Keratinocyte (primary cell): Measurements from ENCODE around the gene SRSF8. TPM values are rescaled to one million over a fixed set of nuclear protein-coding genes. Genes with fewer than 3 reads are reported as not detected.
"Not testable (repeated sequence)": the region's sequence is repeated elsewhere in the genome, so short reads cannot be mapped to it uniquely, and the experiment has no call there.

Experiments used
- DNase-seq: peaks from one replicate; pipeline ENCODE4 v3.0.0-alpha.2; 2011; ENCODE audit warnings: low read depth, missing footprints, low spot score
- FAIRE-seq: peaks from 2 replicates; lab custom pipeline; 2011; peaks lifted over from hg19 to GRCh38; lab: Jason Lieb, UNC
- H2AFZ ChIP-seq: 2 replicates; pipeline ENCODE4 v1.6.0; 2012; ENCODE audit warnings: low read length, control low read depth, inconsistent platforms; ENCODE audit not compliant: control insufficient read depth
- H3K27ac ChIP-seq: 2 replicates; pipeline ENCODE4 v1.5.1; 2011; ENCODE audit warnings: low read length; ENCODE audit not compliant: control insufficient read depth, insufficient read depth
- H3K27me3 ChIP-seq: 3 replicates; pipeline ENCODE4 v1.6.0; 2011; ENCODE audit warnings: low read length; ENCODE audit not compliant: control insufficient read depth, insufficient read depth; ENCODE audit errors: extremely low read depth
- H3K36me3 ChIP-seq, 2 experiments: 2 replicates in 1 of 2; 3 replicates in 1 of 2; pipeline ENCODE4 v1.5.1; 2011; ENCODE audit warnings: low read length in 2 of 2, mild to moderate bottlenecking in 1 of 2; ENCODE audit not compliant: control insufficient read depth in 2 of 2, insufficient read depth in 2 of 2; ENCODE audit errors: extremely low read depth in 1 of 2
- H3K4me1 ChIP-seq: 3 replicates; pipeline ENCODE4 v1.5.1; 2011; ENCODE audit warnings: low read length; ENCODE audit not compliant: control insufficient read depth, insufficient read depth; ENCODE audit errors: extremely low read depth
- H3K4me2 ChIP-seq: 3 replicates; pipeline ENCODE4 v1.6.0; 2011; ENCODE audit warnings: low read depth, low read length; ENCODE audit not compliant: control insufficient read depth, insufficient read depth; ENCODE audit errors: extremely low read depth
- H3K4me3 ChIP-seq, 3 experiments: fragments of 200-600 bp in 1 of 3; sonication (generic) in 1 of 3; 2 replicates in 2 of 3; 3 replicates in 1 of 3; pipeline ENCODE4 v1.5.1; 2011 to 2016; ENCODE audit warnings: low read length in 3 of 3, mild to moderate bottlenecking in 3 of 3, control low read depth in 2 of 3, inconsistent platforms in 1 of 3, low read depth in 1 of 3, mixed read lengths in 1 of 3, mixed run types in 1 of 3, moderate library complexity in 1 of 3; ENCODE audit not compliant: control insufficient read depth in 2 of 3, insufficient read depth in 2 of 3; ENCODE audit errors: extremely low read depth in 1 of 3
- H3K79me2 ChIP-seq: 2 replicates; pipeline ENCODE4 v1.6.0; 2012; ENCODE audit warnings: low read length; ENCODE audit not compliant: control insufficient read depth, insufficient read depth
- H3K9ac ChIP-seq: 3 replicates; pipeline ENCODE4 v1.6.0; 2011; ENCODE audit warnings: low read length; ENCODE audit not compliant: control insufficient read depth, insufficient read depth; ENCODE audit errors: extremely low read depth
- H3K9me1 ChIP-seq: 3 replicates; pipeline ENCODE4 v1.6.0; 2011; ENCODE audit warnings: low read length; ENCODE audit not compliant: control insufficient read depth, insufficient read depth; ENCODE audit errors: extremely low read depth
- H3K9me3 ChIP-seq: 2 replicates; pipeline ENCODE4 v1.5.1; 2012; ENCODE audit warnings: low read depth, low read length; ENCODE audit not compliant: control insufficient read depth
- H4K20me1 ChIP-seq: 3 replicates; pipeline ENCODE4 v1.6.0; 2011; ENCODE audit warnings: low read length; ENCODE audit not compliant: control insufficient read depth, insufficient read depth; ENCODE audit errors: extremely low read depth
- EZH2 ChIP-seq: IDR thresholded peaks from one replicate; pipeline ENCODE4 v1.6.1; 2012; ENCODE audit warnings: inconsistent platforms, mild to moderate bottlenecking, low read length, moderate library complexity
- dilution Hi-C: fragments of 300-500 bp; cut with MboI; formaldehyde crosslinking; loops from one replicate; pipeline ENCODE4 v1.7.0; 2020; ENCODE audit warnings: low sequenced_read_pairs; ENCODE audit not compliant: extremely low pct_ligation_motif_present
- polyA minus RNA-seq, 3 experiments: library from RNA; depleted of rRNA, polyadenylated mRNA; stranded (reverse); fragments of >200 nt; gene quantifications; 1 replicate in 1 of 3; 2 replicates in 1 of 3; 3 replicates in 1 of 3; pipeline ENCODE4 v1.2.3, GENCODE V29; 2011
- polyA plus RNA-seq, 5 experiments: library from polyadenylated mRNA; depleted of rRNA in 3 of 5; stranded (reverse) in 3 of 5; stranded (forward) in 1 of 5; unstranded in 1 of 5; fragments of >200 nt; gene quantifications; 1 replicate in 1 of 5; 2 replicates in 3 of 5; 3 replicates in 1 of 5; pipeline versions ENCODE4 v1.2.1 to v1.2.3, GENCODE V29; 2011 to 2012; ENCODE audit warnings: missing spikeins in 2 of 5, low read depth in 1 of 5, low replicate concordance in 1 of 5
- TF ChIP-seq, protein P1 (sequence below), 3 experiments: IDR thresholded peaks in 1 of 3; conservative IDR thresholded peaks in 1 of 3; optimal IDR thresholded peaks in 1 of 3; 2 replicates in 2 of 3; 3 replicates in 1 of 3; pipeline versions ENCODE3 to v1.5.1; 2011; ENCODE audit warnings: low read length in 3 of 3, mild to moderate bottlenecking in 3 of 3, moderate library complexity in 2 of 3, control low read depth in 1 of 3, inconsistent platforms in 1 of 3; ENCODE audit not compliant: insufficient read depth in 2 of 3; ENCODE audit errors: extremely low read depth in 1 of 3

Gene SRSF8, protein sequence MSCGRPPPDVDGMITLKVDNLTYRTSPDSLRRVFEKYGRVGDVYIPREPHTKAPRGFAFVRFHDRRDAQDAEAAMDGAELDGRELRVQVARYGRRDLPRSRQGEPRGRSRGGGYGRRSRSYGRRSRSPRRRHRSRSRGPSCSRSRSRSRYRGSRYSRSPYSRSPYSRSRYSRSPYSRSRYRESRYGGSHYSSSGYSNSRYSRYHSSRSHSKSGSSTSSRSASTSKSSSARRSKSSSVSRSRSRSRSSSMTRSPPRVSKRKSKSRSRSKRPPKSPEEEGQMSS
- polyA plus RNA-seq (37.8 to 47.7 TPM (median 43.0 TPM) in 3 replicates), polyA minus RNA-seq (11.3 to 25.0 TPM (median 21.3 TPM) in 3 replicates)
- 15.7 TPM for polyA plus RNA-seq (2011; ENCODE audit: low read depth)
- polyA plus RNA-seq (2011; cell fraction: cytosol; rRNA removed) = 35.3 and 57.1 TPM in 2 replicates
- polyA plus RNA-seq (2011; cell fraction: nucleus; rRNA removed) = 36.9 and 45.8 TPM in 2 replicates
- 39.3 and 49.9 TPM in 2 replicates for polyA plus RNA-seq (2012; ENCODE audit: low replicate concordance)
- polyA minus RNA-seq (2011; cell fraction: cytosol; rRNA and poly(A)+ RNA removed) = 15.3 TPM
- polyA minus RNA-seq (2011; cell fraction: nucleus; rRNA and poly(A)+ RNA removed) = 11.4 and 13.8 TPM in 2 replicates

DNA sequence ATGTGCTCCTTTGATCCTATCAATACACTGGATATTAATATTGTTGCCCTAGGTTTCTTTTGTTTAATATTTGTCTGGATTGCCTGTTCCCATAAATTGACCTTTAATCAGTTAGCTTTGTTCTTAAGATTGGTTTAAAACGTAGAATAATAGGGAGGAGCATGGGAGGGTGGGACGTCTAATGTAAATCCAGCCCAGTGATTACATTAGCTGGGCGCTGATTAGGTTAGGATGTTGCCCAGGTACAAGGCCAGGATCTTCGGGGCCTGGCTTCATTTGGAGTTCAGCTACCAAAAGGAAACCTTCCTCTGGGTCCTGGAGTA is at the start of gene SRSF8:
SRSF8 (plus strand) TSS at position 204 of the 323 bp plus-strand sequence. CDS start 308 bp downstream, outside the sequence.
- H3K27ac ChIP-seq = peak within 1 kb of the TSS; percentile 90
- dilution Hi-C loops = no loop called here
- FAIRE-seq = peak; percentile 59
- H4K20me1 ChIP-seq = no peaks in the 10 kb centered on the region
- TF ChIP-seq EZH2 = no peak
- TF ChIP-seq, protein P1, sequence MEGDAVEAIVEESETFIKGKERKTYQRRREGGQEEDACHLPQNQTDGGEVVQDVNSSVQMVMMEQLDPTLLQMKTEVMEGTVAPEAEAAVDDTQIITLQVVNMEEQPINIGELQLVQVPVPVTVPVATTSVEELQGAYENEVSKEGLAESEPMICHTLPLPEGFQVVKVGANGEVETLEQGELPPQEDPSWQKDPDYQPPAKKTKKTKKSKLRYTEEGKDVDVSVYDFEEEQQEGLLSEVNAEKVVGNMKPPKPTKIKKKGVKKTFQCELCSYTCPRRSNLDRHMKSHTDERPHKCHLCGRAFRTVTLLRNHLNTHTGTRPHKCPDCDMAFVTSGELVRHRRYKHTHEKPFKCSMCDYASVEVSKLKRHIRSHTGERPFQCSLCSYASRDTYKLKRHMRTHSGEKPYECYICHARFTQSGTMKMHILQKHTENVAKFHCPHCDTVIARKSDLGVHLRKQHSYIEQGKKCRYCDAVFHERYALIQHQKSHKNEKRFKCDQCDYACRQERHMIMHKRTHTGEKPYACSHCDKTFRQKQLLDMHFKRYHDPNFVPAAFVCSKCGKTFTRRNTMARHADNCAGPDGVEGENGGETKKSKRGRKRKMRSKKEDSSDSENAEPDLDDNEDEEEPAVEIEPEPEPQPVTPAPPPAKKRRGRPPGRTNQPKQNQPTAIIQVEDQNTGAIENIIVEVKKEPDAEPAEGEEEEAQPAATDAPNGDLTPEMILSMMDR (optimal IDR thresholded peaks at IDR 0.05 in 1 of 3, IDR thresholded peaks at IDR 0.05 in 1 of 3, conservative IDR thresholded peaks at IDR 0.05 in 1 of 3; ENCODE audit: extremely low read depth in 1 of 3, insufficient read depth in 2 of 3, low read length in 3 of 3) = no peak
- peaks cover 31% of the 10 kb centered on the region for H3K79me2 ChIP-seq
- H2AFZ ChIP-seq = peak within 1 kb of the TSS; percentile 76
- peak within 1 kb of the TSS; percentile 69 to 100 (median 99) for H3K4me3 ChIP-seq
- H3K4me2 ChIP-seq = peak within 1 kb of the TSS; percentile 85
- peaks cover 19% of the 10 kb centered on the region for H3K4me1 ChIP-seq
- no peaks in the 10 kb centered on the region for H3K9me3 ChIP-seq
- H3K36me3 ChIP-seq = no peaks in the 10 kb centered on the region
- DNase-seq = no peak
- H3K27me3 ChIP-seq = no peaks in the 10 kb centered on the region
- H3K9ac ChIP-seq = peak within 1 kb of the TSS; percentile 93
- H3K9me1 ChIP-seq = no peaks in the 10 kb centered on the region

DNA sequence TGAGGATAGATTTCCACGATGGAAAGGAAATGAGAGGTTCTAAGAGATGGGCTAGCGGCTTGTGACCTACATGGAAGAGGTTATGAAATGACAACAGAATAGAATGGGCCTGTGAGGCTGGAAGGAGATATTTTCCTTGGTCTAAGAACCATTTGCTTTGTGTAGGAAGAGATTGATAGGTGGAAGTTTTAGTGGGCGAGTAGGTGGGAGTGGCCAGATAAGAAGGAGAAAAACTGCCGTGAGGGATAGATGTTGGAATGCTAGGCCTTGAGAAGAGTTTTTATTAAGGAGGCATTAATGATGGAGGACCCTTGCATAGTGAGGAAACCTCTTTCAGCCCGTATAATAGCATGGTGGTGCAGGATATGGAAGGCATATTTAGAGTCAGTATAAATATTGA is 45.3 kb upstream of the SRSF8 start:
- H3K79me2 ChIP-seq, FAIRE-seq, H3K4me1 ChIP-seq, H3K4me2 ChIP-seq, H3K36me3 ChIP-seq, H3K9me3 ChIP-seq, H3K27ac ChIP-seq, H3K9me1 ChIP-seq, H3K4me3 ChIP-seq, H2AFZ ChIP-seq, H4K20me1 ChIP-seq, DNase-seq, H3K9ac ChIP-seq, dilution Hi-C loops, H3K27me3 ChIP-seq: not testable (repeated sequence)
